HepG2 (cell line): ENCODE measurements around the gene ABAT. TPM values are rescaled to one million over a fixed set of nuclear protein-coding genes. Genes with fewer than 3 reads are reported as not detected.

ENCODE experiments used
- DNMT3B ChIP-seq: conservative IDR thresholded peaks from 2 replicates; pipeline ENCODE4 v1.6.1; 2016; ENCODE audit warnings: missing biosample characterization, control low read depth
- ERF ChIP-seq: IDR thresholded peaks from 2 replicates; pipeline ENCODE4 v1.6.1; 2018; ENCODE audit warnings: missing biosample characterization, missing genetic modification reagents
- HNRNPLL ChIP-seq: fragments of 200-400 bp; formaldehyde crosslinking; IDR thresholded peaks from 2 replicates; pipeline ENCODE4 v1.6.1; 2017; ENCODE audit warnings: mild to moderate bottlenecking, low read depth, low read length; ENCODE audit not compliant: poor library complexity, severe bottlenecking
- MAFG ChIP-seq: sonication (generic); formaldehyde crosslinking; IDR thresholded peaks from 2 replicates; pipeline ENCODE4 v1.5.1; 2020; ENCODE audit warnings: mild to moderate bottlenecking, missing genetic modification reagents
- MBNL3 ChIP-seq: fragments of 250-450 bp; sonication (Bioruptor Pico); conservative IDR thresholded peaks from 2 replicates; pipeline ENCODE4 v1.8.0; 2022; ENCODE audit warnings: mild to moderate bottlenecking, inconsistent platforms
- MED1 ChIP-seq: sonication (generic); formaldehyde crosslinking; IDR thresholded peaks from 2 replicates; pipeline ENCODE4 v1.4.0; 2020; ENCODE audit warnings: missing genetic modification reagents
- MZF1 ChIP-seq: sonication (generic); formaldehyde crosslinking; IDR thresholded peaks from 2 replicates; pipeline ENCODE4 v1.8.1; 2023; ENCODE audit warnings: mild to moderate bottlenecking, missing genetic modification reagents, borderline replicate concordance
- NKX3-1 ChIP-seq: sonication (generic); formaldehyde crosslinking; IDR thresholded peaks from 2 replicates; pipeline ENCODE4 v1.5.0; 2020; ENCODE audit warnings: missing genetic modification reagents
- POLR2A ChIP-seq, 2 experiments: IDR thresholded peaks; 2 replicates each; pipeline ENCODE4 v1.6.1; 2011; ENCODE audit warnings: low read depth in 2 of 2, low read length in 2 of 2, mild to moderate bottlenecking in 1 of 2, moderate library complexity in 1 of 2; ENCODE audit not compliant: insufficient read depth in 1 of 2
- RBAK ChIP-seq: sonication (generic); formaldehyde crosslinking; IDR thresholded peaks from 2 replicates; pipeline ENCODE4 v1.5.1; 2020; ENCODE audit warnings: mild to moderate bottlenecking, missing genetic modification reagents
- RBFOX2 ChIP-seq: fragments of 200-400 bp; formaldehyde crosslinking; IDR thresholded peaks from 2 replicates; pipeline ENCODE4 v1.6.1; 2017; ENCODE audit warnings: low read depth, mild to moderate bottlenecking, low read length
- RBM39 ChIP-seq: fragments of 200-400 bp; formaldehyde crosslinking; IDR thresholded peaks from one replicate; pipeline ENCODE4 v1.6.1; 2018; ENCODE audit warnings: antibody characterized with exemption, mild to moderate bottlenecking, low read depth, low read length; ENCODE audit not compliant: poor library complexity, severe bottlenecking
- TBP ChIP-seq: sonication (generic); formaldehyde crosslinking; IDR thresholded peaks from 2 replicates; pipeline ENCODE4 v1.5.0; 2020; ENCODE audit warnings: missing genetic modification reagents
- TBX3 ChIP-seq: fragments of 450-650 bp; IDR thresholded peaks from 2 replicates; pipeline ENCODE4 v1.6.1; 2017; ENCODE audit warnings: antibody characterized with exemption, mild to moderate bottlenecking, inconsistent platforms, borderline replicate concordance
- ZFP36 ChIP-seq: fragments of 150-350 bp; IDR thresholded peaks from 2 replicates; pipeline ENCODE4 v1.6.1; 2018; ENCODE audit warnings: borderline replicate concordance, low read length, low read depth; ENCODE audit not compliant: partially characterized antibody
- ZKSCAN5 ChIP-seq: sonication (generic); formaldehyde crosslinking; IDR thresholded peaks from 2 replicates; pipeline ENCODE4 v1.5.1; 2020; ENCODE audit warnings: mild to moderate bottlenecking, missing genetic modification reagents
- ZNF121 ChIP-seq: sonication (generic); formaldehyde crosslinking; IDR thresholded peaks from 2 replicates; pipeline ENCODE4 v1.5.0; 2020; ENCODE audit warnings: mild to moderate bottlenecking, missing genetic modification reagents
- ZNF143 ChIP-seq: sonication (generic); formaldehyde crosslinking; IDR thresholded peaks from 2 replicates; pipeline ENCODE4 v1.4.0; 2020; ENCODE audit warnings: missing genetic modification reagents
- ZNF24 ChIP-seq: fragments of 450-650 bp; IDR thresholded peaks from 2 replicates; pipeline ENCODE4 v1.6.1; 2017; ENCODE audit warnings: antibody characterized with exemption, mild to moderate bottlenecking
- ZNF839 ChIP-seq: sonication (generic); formaldehyde crosslinking; IDR thresholded peaks from 2 replicates; pipeline ENCODE4 v1.4.0; 2020; ENCODE audit warnings: missing genetic modification reagents, mild to moderate bottlenecking, borderline replicate concordance
- ZSCAN31 ChIP-seq: sonication (generic); formaldehyde crosslinking; IDR thresholded peaks from 2 replicates; pipeline ENCODE4 v1.5.0; 2020; ENCODE audit warnings: low read depth, mild to moderate bottlenecking, missing genetic modification reagents
- polyA plus RNA-seq, 8 experiments: library from polyadenylated mRNA; depleted of rRNA in 3 of 8; stranded (reverse) in 7 of 8; unstranded in 1 of 8; fragments of >200 nt; fragmentation: Illumina TruSeq in 4 of 8; extraction: Trizol in 4 of 8; gene quantifications; 2 replicates each; pipeline versions ENCODE4 v1.2.1 to v1.2.3, GENCODE V29; 2011 to 2016; ENCODE audit warnings: low read depth in 4 of 8, missing spikeins in 1 of 8, mixed read lengths in 1 of 8; ENCODE audit not compliant: insufficient read depth in 1 of 8
- total RNA-seq, 5 experiments: library from RNA; depleted of rRNA; stranded (reverse); fragments of >200 nt; fragmentation: Illumina TruSeq; extraction: Trizol; gene quantifications; 2 replicates each; pipeline ENCODE4 v1.2.3, GENCODE V29; 2016; ENCODE audit warnings: low read depth in 1 of 5
- TF ChIP-seq, protein P1 (sequence below): sonication (generic); formaldehyde crosslinking; IDR thresholded peaks from 2 replicates; pipeline ENCODE4 v1.9.0; 2022; ENCODE audit warnings: low read depth, missing genetic modification reagents
- TF ChIP-seq, protein P2 (sequence below): sonication (generic); formaldehyde crosslinking; IDR thresholded peaks from 2 replicates; pipeline ENCODE4 v1.5.0; 2020; ENCODE audit warnings: missing genetic modification reagents
- TF ChIP-seq, protein P3 (sequence below): sonication (generic); formaldehyde crosslinking; IDR thresholded peaks from 2 replicates; pipeline ENCODE4 v1.4.0; 2020; ENCODE audit warnings: mild to moderate bottlenecking, missing genetic modification reagents
- TF ChIP-seq, protein P4 (sequence below): sonication (generic); formaldehyde crosslinking; IDR thresholded peaks from 2 replicates; pipeline ENCODE4 v1.8.0; 2022; ENCODE audit warnings: mild to moderate bottlenecking, missing genetic modification reagents; ENCODE audit not compliant: insufficient replicate concordance

The ABAT gene
- total and polyA plus RNA-seq, 2 of the 13 experiments (the other 11 are each of a cell fraction or from before 2014, with no cell fraction given) = 47.6 to 97.3 TPM

DNA sequence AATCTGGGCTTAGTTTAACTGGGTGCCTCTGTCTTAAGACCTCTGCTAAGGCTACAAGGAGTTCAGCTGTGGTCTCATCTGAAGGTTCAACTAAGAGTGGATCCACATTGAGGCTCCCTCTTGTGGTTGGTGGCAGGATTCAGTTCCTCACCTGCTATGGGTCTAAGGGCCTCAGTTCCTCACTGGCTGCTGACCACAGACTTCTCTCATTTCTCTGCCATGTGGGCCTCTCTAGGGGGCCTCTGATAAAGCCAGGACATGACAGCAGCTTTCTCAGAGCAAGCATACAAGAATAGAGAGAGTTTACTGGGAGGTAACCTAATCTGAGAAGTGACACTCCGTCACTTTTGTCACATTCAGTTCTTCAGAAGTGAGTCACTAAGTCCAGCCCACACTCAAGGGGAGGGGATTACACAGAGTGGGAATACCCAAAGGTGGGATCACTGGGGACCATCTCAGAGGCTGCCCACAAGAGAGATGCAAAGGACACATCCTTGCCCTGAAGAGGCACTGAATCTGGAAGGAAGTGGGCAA is 19.2 kb upstream of the ABAT start (continued):
- TF ChIP-seq, protein P1, sequence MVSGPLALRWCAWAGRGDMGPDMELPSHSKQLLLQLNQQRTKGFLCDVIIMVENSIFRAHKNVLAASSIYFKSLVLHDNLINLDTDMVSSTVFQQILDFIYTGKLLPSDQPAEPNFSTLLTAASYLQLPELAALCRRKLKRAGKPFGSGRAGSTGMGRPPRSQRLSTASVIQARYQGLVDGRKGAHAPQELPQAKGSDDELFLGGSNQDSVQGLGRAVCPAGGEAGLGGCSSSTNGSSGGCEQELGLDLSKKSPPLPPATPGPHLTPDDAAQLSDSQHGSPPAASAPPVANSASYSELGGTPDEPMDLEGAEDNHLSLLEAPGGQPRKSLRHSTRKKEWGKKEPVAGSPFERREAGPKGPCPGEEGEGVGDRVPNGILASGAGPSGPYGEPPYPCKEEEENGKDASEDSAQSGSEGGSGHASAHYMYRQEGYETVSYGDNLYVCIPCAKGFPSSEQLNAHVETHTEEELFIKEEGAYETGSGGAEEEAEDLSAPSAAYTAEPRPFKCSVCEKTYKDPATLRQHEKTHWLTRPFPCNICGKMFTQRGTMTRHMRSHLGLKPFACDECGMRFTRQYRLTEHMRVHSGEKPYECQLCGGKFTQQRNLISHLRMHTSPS = no peak
- TF ChIP-seq, protein P2, sequence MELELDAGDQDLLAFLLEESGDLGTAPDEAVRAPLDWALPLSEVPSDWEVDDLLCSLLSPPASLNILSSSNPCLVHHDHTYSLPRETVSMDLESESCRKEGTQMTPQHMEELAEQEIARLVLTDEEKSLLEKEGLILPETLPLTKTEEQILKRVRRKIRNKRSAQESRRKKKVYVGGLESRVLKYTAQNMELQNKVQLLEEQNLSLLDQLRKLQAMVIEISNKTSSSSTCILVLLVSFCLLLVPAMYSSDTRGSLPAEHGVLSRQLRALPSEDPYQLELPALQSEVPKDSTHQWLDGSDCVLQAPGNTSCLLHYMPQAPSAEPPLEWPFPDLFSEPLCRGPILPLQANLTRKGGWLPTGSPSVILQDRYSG (CRISPR knock-in tag) = no peak
- peak; percentile 57; the same call in 1 of the 2 replicates for TF ChIP-seq ERF (CRISPR knock-in tag)
- no peak for TF ChIP-seq ZNF121 (CRISPR knock-in tag)
- TF ChIP-seq ZFP36 = no peak
- TF ChIP-seq TBX3 = no peak
- no peak for TF ChIP-seq MBNL3 (CRISPR knock-in tag)
- TF ChIP-seq ZSCAN31 (CRISPR knock-in tag) = no peak
- no peak for TF ChIP-seq HNRNPLL
- no peak for TF ChIP-seq NKX3-1 (CRISPR knock-in tag)
- no peak for TF ChIP-seq TBP (CRISPR knock-in tag)
- no peak for TF ChIP-seq MAFG (CRISPR knock-in tag)
- TF ChIP-seq RBFOX2 = no peak
- TF ChIP-seq RBAK = no peak
- TF ChIP-seq DNMT3B (CRISPR knock-in tag) = no peak
- TF ChIP-seq RBM39 = no peak
- TF ChIP-seq POLR2A (IDR thresholded peaks at IDR 0.05; ENCODE audit: insufficient read depth in 1 of 2, low read depth in 2 of 2, low read length in 2 of 2) = no peak
- no peak for TF ChIP-seq ZNF143 (CRISPR knock-in tag)
- no peak for TF ChIP-seq ZKSCAN5 (CRISPR knock-in tag)
- TF ChIP-seq MED1 (CRISPR knock-in tag) = no peak
- TF ChIP-seq, protein P3, sequence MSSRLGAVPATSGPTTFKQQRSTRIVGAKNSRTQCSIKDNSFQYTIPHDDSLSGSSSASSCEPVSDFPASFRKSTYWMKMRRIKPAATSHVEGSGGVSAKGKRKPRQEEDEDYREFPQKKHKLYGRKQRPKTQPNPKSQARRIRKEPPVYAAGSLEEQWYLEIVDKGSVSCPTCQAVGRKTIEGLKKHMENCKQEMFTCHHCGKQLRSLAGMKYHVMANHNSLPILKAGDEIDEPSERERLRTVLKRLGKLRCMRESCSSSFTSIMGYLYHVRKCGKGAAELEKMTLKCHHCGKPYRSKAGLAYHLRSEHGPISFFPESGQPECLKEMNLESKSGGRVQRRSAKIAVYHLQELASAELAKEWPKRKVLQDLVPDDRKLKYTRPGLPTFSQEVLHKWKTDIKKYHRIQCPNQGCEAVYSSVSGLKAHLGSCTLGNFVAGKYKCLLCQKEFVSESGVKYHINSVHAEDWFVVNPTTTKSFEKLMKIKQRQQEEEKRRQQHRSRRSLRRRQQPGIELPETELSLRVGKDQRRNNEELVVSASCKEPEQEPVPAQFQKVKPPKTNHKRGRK (CRISPR knock-in tag) = no peak
- no peak for TF ChIP-seq MZF1 (CRISPR knock-in tag)
- TF ChIP-seq, protein P4, sequence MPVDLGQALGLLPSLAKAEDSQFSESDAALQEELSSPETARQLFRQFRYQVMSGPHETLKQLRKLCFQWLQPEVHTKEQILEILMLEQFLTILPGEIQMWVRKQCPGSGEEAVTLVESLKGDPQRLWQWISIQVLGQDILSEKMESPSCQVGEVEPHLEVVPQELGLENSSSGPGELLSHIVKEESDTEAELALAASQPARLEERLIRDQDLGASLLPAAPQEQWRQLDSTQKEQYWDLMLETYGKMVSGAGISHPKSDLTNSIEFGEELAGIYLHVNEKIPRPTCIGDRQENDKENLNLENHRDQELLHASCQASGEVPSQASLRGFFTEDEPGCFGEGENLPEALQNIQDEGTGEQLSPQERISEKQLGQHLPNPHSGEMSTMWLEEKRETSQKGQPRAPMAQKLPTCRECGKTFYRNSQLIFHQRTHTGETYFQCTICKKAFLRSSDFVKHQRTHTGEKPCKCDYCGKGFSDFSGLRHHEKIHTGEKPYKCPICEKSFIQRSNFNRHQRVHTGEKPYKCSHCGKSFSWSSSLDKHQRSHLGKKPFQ = no peak
- no peak for TF ChIP-seq ZNF839
- TF ChIP-seq ZNF24 = no peak
